ENCODE results near the gene GALM. TPM values are rescaled to one million over a fixed set of nuclear protein-coding genes. Genes with fewer than 3 reads are reported as not detected.

The GALM gene
- total and polyA plus RNA-seq, 2 of the 13 experiments (the other 11 are each of a cell fraction or from before 2014, with no cell fraction given), result 65.5 to 90.0 TPM

DNA sequence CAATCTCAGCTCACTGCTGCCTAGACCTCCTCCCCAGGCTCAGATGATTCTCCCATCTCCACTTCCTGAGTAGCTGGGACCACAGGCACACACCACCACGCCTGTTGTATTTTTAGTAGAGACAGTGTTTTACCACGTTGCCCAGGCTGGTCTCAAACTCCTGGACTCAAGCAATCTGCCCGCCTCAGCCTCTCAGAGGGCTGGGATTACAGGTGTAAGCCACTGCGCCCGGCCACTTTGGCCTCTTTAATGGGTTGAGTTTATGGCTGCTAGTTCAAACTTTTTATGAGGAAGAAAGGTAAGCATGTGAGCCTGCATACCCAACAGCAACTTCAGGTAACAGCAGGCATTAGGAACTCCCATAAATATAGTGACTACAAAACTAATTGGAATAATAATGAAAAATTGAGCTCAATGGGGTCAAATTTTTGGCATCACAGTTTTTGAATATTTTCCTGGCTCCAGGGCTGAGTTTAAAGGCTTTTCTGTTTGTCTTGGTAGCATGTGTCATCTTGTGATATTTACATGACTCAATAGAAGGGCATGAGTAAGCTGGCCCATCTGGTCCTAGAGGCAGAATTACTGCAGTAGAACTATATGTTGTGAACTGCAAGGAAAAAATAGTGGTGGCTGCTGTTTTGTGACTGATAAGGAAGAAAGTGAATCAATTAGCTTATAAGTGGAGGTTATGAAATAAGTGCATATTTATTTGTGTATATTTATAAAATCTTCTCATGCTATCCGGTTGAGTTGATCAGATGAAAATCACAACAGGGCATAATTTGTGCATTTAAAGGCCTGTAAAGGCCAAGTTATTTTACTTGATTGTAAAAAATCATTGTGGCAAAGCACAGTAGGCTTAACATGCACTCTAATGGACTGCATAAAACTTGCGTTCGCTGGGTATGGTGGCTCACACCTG, 24.8 kb downstream of the GALM start (continued):
- TF ChIP-seq SNAPC2 (CRISPR knock-in tag; IDR thresholded peaks at IDR 0.05) (no peak), JARID2 (CRISPR knock-in tag; IDR thresholded peaks at IDR 0.05; ENCODE audit: insufficient replicate concordance) (no peak), DDIT3 (CRISPR knock-in tag; IDR thresholded peaks at IDR 0.05) (no peak), ZC3H13 (CRISPR knock-in tag; IDR thresholded peaks at IDR 0.05) (no peak), HNRNPL (IDR thresholded peaks at IDR 0.05; ENCODE audit: low read depth, low read length) (no peak), ZNF574 (CRISPR knock-in tag; IDR thresholded peaks at IDR 0.05) (no peak), KLF13 (CRISPR knock-in tag; IDR thresholded peaks at IDR 0.05) (no peak), MTA3 (CRISPR knock-in tag; IDR thresholded peaks at IDR 0.05) (no peak), MXD1 (CRISPR knock-in tag; IDR thresholded peaks at IDR 0.05) (no peak), DNMT3B (CRISPR knock-in tag; conservative IDR thresholded peaks at IDR 0.05) (0 out of 2 replicates have a peak, but pooled peaks have one; percentile 48), SNAI1 (CRISPR knock-in tag; IDR thresholded peaks at IDR 0.05; ENCODE audit: borderline replicate concordance) (no peak), ZNF816 (CRISPR knock-in tag; IDR thresholded peaks at IDR 0.05; ENCODE audit: borderline replicate concordance) (no peak), HNRNPH1 (optimal IDR thresholded peaks at IDR 0.05; ENCODE audit: low read depth, low read length) (no peak), ZNF530 (CRISPR knock-in tag; IDR thresholded peaks at IDR 0.05; ENCODE audit: low read depth) (no peak), TMF1 (CRISPR knock-in tag; IDR thresholded peaks at IDR 0.05; ENCODE audit: low read depth) (no peak), FOXA3 (CRISPR knock-in tag; IDR thresholded peaks at IDR 0.05) (peak; percentile 90), ZNF20 (CRISPR knock-in tag; IDR thresholded peaks at IDR 0.05) (no peak), ZBTB3 (CRISPR knock-in tag; IDR thresholded peaks at IDR 0.05; ENCODE audit: borderline replicate concordance, low read depth) (no peak), ZNF564 (CRISPR knock-in tag; IDR thresholded peaks at IDR 0.05) (no peak), RBFOX2 (IDR thresholded peaks at IDR 0.05; ENCODE audit: low read depth, low read length) (no peak), SMAD9 (CRISPR knock-in tag; IDR thresholded peaks at IDR 0.05) (no peak), NCOA5 (CRISPR knock-in tag; IDR thresholded peaks at IDR 0.05) (no peak), SIN3B (IDR thresholded peaks at IDR 0.05; ENCODE audit: low read length) (no peak), ZNF432 (CRISPR knock-in tag; IDR thresholded peaks at IDR 0.05; ENCODE audit: borderline replicate concordance) (no peak), ZNF367 (CRISPR knock-in tag; IDR thresholded peaks at IDR 0.05; ENCODE audit: borderline replicate concordance) (no peak), YY1 (IDR thresholded peaks at IDR 0.05; ENCODE audit: insufficient read depth, insufficient replicate concordance, low read depth, low read length) (no peak)
- TF ChIP-seq, protein P1, sequence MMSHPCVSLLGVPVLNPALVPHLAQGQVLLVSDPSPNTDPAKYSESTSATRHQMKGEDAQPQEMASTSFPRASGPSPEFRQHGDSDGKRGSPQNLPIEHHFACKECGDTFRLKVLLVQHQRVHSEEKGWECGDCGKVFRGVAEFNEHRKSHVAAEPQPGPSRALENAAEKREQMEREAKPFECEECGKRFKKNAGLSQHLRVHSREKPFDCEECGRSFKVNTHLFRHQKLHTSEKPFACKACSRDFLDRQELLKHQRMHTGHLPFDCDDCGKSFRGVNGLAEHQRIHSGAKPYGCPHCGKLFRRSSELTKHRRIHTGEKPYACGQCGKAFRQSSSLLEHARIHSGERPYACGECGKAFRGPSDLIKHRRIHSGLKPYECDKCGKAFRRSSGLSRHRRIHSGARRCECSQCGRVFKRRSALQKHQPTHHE (CRISPR knock-in tag; IDR thresholded peaks at IDR 0.05; ENCODE audit: borderline replicate concordance), result no peak

All from HepG2 (cell line).